ENCODE data around the gene CNBP.
"Not testable (repeated sequence)": the region's sequence is repeated elsewhere in the genome, so short reads cannot be mapped to it uniquely, and the experiment has no call there.

Gene CNBP

DNA sequence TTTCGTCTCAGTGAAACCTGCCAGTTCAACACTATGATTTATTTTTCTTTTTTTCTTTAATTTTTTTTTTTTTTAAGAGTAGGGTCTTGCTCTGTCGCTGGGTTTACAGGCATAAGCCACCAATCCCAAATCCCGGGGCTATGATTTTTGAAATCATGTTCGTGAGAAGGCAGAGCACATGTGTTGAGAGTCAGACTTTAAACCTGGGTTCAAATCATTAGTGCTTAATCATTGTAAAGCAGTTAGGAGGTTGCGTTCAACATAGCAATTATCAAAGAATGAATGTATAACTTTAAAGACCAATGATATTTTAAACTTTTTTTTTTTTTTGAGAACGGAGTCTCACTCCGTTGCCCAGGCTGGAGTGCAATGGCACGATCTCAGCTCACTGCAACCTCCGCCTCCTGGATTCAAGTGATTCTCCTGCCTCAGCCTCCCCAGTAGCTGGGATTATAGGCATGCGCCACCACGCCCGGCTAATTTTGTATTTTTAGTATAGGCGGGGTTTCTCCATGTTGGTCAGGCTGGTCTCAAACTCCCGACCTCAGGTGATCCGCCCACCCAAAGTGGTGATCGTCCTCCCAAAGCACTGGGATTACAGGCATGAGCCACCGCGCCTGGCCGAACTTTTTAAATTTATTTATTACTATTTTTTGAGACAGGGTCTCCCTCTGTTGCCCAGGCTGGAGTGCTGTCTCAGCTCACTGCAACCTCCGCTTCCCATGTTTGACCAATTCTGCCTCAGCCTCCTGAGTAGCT is 1.3 kb upstream of the CNBP start:
- not testable (repeated sequence) for DNase-seq

DNA sequence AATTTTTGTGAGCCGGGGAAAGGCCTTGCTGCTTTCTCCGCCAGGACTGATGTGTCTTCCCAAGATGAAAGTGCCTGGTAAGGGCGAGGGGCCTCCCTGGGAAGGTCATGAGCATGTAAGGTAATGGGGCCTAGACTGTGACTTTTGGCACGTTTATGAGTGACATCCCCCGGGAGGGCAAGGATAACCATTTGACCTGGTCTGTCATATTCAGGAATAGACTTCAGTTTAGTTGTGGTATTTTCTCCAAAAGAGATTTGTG is 631 bp upstream of the CNBP start:
- no peak for DNase-seq

DNA sequence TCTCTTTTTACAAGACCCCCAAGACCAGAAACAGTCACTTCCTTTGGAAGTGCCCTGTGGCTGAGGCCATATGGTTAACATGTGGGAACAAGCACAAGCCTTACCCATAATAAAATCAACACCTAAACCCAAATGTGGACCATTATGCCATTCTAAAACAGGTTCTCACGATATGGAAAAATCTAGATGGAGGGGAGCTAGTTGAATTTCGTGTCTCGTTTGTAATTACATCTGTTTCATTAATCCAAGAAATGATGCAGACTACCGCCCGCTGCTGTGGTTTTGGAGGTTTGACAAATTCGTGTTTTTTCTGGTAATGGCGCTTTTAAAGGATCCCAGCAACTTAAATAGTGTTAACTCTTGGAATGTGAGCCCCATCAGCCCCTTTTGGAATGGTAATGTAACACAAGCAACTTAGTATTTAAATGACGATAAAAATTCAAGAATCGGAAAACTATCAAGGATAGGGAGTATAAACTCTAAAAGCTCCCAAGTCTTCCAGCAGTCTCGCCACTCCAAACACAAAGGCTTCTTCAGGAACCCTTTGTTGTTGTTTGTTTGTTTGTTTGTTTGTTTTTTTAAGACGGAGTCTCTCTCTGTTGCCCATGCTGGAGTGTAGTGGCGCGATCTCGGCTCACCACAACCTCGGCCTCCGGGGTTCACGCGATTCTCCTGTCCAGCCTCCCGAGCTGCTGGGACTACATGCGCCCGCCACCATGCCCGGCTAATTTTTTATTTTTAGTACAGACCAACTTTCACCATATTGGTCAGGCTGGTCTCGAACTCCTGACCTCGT is 1.1 kb downstream of the CNBP start:
- DNase-seq, result no peak

DNA sequence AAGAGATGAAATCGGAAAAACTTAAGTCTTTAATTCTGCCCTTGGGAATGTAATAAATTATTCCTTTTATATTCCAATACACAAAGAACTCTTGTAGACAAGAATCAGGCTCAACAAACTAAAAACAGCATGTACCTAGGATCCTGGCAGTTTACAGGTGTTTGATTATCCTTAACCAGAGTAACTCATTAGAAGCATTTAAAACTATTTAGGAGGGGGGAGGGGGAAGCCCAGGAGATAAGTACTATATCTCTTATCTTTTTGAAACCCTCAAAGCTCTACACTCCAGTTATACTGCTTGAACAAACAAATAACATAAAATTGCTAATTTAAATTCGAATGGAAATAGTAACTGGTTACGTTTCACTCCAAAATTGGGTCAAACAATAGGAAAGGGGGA is 1.9 kb downstream of the CNBP start:
- no peak for DNase-seq

DNA sequence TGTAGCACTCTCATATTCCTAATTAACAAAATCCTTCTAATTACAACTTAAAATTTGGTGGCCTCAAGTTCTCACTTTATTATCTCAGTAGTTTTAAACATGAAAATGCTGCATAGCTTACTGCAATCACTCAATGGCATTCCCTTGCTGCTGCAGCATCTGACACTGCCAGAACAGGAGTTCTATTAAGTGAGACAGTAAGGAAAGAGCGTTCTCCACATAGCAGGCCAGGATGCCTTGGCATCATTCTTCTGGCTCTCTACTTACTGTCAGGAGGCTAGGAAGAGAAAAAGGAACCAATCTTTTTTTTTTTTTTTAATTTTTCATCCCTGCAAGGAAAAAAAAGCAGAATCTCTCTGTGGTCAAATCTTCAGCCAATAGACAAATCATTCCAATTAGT is 3.2 kb downstream of the CNBP start:
- DNase-seq, result no peak

DNA sequence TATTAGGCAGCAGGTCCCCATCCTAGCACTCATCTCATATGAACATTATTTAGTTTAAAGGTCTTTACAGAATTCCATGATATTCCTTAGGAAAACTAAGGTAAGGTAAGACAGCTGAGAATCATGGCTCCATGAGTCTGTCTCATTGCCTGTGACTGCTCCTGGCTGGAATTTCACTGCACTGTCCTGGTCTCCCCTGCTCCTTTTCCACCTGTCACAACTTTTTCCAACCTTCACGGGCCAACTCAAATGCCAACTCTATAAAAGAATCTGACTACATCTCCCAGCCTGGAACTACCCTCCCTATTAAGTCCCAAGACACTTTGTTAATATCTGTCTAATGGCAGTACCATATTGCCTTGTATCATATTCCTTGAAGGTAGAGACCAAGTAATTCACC is 7.6 kb downstream of the CNBP start:
- no peak for DNase-seq

DNA sequence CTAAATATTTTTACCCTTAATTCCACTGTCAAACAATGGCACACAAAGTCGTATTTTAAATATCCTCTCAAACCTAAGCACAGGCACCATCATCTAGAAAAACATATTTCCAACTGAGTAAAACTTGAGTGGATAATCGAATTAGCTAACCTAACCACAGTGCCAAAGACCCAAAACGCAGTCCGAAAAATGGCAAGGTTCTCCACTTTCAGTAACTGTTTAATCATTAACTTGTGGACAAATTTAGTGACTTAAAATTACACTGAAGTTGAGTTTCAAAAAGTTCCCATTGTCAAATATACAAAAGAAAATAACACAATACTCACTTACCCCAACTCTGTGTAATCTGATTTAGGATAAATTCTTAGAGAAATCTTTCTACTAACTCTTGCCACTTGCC is 10.0 kb downstream of the CNBP start:
- no peak for DNase-seq

DNA sequence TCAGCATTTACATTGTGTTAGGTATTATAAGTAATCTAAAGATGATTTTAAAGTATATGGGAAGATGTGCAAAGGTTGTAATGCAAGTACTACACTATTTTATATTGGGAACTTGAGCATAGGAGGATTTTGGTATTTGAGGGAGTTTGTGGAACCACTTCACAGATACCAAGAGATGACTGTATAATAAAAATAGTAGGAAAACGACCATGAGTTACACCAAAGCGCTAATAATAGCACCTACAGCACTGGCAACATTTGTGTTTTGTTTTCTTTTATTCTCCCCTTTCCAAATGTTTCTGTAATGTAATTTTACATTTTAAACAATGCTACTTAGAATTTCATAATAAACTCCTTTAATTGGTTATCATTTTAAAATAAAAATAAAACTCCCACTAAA is 10.5 kb downstream of the CNBP start:
- no peak for DNase-seq

DNA sequence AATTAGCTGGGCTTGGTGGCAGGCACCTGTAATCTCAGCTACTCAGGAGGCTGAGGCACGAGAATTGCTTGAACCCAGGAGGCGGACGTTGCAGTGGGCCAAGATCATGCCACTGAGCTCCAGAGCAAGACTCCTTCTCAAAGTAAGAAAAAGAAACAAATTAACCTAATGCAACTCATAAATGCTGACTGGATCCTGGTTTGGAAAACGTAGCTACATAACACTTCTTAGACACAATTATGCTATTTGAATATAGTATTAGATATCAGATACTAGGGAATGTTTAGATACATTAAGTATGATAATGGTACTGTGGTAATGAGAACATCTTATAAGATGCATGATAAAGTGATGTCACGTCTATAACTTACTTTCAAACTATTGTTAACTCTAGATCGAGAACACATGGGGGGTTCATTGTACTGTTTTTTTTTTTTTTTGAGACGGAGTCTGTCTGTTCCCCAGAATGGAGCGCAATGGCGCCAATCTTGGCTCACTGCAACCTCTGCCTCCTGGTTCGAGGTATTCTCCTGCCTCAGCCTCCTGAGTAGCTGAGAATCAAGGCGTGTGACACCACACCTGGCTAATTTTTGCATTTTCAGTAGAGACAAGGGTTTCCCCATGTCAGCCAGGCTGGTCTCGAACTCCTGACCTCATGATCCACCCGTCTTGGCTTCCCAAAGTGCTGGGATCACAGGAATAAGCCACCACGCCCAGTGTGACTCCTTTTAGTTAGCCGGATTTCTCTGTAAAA is 16.9 kb downstream of the CNBP start:
- DNase-seq, result no peak

DNA sequence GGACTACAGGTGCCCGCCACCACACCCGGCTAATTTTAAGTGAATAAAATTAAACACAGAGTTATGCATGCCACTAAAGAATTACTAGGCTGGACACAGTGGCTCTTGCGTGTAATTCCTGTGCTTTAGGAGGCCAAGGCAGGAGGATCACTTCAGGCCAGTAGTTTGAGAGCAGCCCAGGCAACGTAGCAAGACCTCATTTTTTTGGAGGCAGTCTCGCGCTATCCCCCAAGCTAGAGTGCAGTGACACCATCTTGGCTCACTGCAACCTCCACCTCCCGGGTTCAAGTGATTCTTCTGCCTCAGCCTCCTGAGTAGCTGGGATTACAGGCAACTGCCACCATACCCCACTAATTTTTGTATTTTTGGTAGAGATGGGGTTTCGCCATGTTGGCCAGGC is 18.1 kb downstream of the CNBP start:
- not testable (repeated sequence) for DNase-seq

DNA sequence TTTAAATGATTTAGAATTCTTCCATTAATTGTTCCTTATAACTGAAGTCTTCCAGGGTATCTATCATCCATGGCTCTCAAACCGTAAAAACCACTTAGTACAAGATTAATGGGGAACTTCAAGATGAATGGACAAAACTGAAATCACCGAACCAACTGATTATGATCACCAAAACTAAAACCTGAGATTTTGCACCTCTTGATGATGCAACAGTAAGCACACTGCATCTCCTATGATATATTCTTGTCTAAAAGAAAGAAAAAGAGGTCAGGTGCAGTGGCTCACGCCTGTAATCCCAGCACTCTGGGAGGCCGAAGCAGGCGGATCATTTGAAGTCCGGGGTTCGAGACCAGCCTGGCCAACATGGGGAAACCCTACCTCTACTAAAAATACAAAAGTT is 19.2 kb downstream of the CNBP start:
- no peak for DNase-seq

DNA sequence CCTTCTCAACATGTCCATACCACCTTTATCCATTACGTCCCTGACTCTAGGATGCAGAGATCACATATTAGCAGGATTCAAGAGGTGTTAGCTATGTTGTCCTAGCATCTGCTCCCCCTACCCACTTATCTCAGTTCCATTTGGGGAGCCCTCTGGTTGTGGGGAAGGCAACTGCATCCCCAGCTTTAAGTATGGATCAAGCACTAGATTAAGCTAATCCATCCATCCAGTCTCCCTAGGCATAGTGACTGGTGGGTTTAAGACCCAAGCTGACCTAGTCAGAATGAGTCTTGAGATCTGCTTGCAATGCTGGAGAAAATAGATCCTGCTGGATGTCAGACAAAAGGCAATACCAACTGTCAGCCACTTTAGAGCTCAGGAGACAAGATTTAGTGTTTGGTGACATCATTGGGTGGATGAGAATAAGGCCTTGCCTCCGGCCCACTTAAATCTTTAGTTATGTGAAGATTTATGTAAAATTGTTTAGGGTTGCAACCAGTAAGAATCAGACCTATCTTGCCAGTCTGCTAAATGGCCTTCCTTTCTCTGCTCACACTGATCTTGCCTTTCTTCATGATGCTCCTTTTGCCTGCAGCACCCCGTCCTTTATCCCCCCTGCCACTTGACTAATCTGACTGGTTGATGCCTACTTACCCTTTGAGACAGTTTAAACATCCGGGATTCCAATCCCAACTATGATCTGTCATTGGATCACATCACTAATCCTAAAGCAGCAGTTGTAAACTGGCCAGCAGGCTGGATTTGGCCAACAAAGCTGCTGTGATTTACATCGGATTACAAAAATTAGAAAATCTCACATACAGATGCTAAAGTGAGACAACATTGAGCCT is 20.7 kb downstream of the CNBP start:
- DNase-seq, result no peak

DNA sequence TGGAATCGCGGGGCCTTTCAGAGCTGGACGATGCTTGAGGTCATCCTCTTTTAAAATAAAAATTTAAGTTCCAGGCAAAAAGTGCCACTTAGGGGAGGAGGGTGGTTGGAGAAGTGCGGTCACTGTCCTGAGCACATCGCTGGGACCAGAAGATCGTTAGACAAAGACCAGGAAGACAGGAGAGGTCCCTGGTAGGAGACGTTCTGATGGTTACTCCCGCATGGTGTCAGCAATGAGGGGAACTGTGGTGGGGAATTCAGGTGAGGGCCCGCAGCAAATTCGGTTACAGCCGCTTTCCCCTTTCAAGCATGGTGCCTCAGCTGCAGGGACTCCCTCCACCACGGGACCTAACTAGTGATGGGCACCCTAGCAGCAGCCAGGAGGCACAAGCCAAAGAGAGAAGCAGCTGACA is 21.8 kb downstream of the CNBP start:
- peak; percentile 18 for DNase-seq

DNA sequence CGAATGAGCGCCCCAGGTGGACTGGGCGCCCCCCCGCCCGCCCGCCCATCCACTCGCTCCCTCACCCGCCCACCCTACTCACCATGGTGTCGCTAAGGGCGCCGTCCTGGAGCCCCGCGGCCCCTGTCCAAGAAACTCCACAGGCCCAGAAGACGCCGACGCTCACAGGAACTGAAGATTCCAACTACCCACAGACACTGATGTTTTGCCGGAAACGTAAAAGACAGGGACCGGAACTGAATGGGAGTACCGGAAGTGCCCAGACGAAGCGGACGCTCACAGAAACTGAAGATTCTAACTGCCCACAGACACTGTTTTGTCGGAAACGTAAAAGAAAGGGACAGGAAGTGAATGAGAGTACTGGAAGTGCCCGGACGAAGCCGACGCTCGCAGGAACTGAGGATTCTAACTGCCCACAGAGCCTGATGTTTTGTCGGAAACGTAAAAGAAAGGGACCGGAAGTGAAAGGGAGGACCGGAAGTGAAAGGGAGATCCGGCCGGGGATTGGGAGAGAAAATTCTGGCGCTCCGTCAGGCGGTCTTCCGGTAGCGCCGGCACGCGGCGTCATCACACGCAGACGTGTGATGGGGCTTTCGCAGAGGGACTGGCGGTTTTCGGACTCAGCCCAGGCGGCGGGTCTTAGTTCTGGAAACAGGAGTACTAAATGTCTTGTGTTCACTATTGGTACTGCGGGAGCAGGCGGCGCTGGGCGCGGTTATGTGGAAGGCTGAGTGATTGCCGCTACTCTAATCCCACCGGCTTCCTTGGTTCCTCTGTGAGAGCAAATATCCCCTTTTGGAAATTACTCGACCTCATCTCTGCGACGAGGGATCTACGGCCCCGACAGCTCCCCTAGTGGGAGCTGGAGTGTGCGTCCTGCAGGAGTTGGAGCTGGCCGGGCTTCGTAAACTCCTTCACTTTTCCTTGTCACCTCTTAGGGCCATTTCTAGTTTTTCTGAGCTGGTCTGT is 22.5 kb downstream of the CNBP start, which contains the start of gene ISY1:
Gene ISY1 (minus strand): TSS at position 173 of the 969 bp plus-strand sequence. CDS start 88 bp downstream, at position 85.
- DNase-seq, result peak; percentile 91

DNA sequence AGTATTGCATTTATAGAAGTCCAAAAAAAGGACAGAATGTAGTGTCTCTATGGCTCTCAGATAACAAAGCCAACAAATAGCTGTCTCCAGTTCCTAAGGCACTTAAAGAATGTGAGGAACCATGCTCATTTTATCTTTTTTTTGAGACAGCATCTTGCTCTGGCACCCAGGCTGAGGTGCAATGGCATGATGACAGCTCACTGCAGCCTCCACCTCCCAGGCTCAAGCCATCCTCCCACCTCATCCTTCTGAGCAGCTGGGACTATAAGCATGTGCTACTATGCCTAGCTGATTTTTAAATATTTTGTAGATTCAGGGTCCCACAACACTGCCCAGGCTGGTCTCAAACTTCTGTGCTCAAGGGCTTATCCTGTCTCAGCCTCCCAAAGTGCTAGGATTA is 38.9 kb downstream of the CNBP start:
- DNase-seq, result no peak

DNA sequence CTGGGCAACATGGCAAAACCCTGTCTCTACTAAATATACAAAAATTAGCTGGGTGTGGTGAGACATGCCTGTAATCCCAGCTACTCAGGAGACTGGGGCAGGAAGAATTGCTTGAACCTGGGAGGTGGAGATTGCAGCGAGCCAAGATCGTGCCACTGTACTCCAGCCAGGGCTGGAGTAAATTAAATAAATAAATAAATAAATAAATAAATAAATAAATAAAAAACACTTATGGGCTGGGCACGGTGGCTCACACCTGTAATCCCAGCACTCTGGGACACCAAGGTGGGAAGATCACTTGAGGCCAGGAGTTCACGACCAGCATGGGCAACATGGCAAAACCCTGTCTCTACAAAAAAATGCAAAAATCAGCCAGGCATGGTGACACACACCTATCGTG is 42.7 kb downstream of the CNBP start:
- not testable (repeated sequence) for DNase-seq

DNA sequence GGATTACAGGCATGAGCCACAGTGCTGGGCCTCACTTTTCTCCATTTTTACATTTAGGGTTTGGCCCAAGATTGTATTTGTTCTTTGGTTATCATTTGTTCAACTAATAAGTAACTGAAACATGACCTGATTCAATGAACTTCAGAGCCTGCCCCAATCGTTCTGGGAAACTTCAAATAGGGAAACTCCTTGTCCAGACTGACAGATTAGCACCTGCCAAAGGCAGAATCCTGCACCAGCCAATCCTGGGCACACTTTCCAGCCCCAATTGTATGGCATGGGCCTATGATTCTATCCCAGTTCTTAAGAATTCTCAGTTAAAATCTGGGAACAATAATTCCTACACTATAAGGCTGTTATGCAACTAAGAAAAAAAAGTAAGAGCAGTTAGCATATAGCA is 43.8 kb downstream of the CNBP start:
- DNase-seq, result no peak

DNA sequence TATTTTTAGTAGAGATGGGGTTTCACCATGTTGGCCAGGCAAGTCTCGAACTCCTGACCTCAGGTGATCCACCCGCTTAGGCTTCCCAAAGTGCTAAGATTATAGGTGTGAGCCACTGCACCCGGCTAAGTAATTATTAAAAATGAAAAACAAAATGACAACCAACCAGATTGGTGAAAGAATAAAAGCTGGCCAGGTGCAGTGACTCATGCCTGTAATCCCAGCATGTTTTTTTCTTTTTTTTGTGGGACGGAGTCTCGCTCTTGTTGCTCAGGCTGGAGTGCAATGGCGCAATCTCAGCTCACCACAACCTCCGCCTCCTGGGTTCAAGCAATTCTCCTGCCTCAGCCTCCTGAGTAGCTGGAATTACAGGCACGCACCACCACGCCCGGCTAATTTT is 47.4 kb downstream of the CNBP start:
- DNase-seq, result not testable (repeated sequence)

DNA sequence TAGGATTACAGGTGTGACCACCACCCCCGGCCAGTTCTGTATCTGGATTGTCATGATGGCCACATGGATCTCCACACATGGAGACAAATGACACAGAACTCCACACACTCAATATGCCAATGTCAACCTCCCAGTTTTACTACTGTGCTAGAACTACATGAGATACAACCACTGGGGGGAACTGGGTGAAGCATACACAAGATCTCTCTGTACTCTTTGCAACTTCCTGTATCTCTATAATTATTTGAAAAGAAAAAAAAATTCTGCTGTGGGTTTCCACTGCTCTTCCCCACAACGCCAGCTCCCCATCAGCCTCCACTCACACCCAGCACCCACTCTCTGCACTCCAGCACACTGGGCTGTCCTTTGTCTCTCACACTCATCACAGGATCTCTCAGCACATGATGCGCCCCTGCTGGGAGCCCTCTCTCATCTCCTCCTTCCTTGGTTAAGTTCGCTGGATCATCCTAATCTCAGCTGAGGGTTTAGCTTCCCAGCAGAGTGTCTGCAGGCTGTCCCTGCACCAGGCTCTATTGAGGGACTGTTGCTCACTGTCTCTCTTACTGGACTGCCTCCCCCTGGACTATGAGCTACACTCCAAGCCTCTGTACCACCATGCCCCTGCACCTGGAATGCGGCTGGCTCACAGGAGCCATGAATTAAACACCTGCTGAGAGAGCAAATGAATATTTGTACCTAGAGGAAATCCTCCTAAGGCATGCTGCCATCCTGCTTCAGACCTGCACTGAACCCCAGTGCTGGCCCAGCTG is 51.4 kb downstream of the CNBP start:
- DNase-seq, result no peak

DNA sequence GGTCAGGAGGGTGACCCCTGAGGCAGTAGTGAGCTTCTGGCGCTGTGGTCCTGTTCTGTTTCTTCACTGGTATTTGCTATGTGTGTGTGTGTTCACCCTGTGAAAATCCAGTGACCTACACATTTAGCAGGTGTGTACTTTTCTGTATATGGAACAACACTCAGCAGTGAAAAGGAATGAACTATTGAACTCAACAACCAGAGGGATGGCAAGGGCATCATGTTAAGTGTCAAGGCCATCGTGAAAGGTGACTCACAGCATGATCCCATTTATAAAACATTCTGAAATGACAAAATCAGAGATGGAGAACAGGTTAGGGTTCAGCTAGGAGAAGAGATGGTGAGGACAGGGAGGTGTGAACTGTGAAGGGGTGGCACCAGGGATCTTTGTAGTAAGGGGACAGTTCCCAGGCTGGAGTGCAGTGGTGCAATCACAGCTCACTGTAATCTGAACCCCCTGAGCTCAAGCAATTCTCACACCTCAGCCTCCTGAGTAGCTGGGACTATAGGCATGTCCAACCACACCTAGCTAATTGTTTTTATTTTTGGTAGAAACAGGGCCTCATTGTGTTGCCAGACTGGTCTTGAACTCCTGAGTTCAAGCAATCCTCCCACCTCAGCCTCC is 52.1 kb downstream of the CNBP start:
- no peak for DNase-seq
